GM12878 (cell line): ENCODE results near the gene RNF13. TPM values are rescaled to one million over a fixed set of nuclear protein-coding genes. Genes with fewer than 3 reads are reported as not detected.

Experiments
- ATAC-seq: fragments of 200-7000 bp; cut with Tn5 transposase; 3 replicates; pipeline ENCODE4 v1.9.1; 2020; ENCODE audit warnings: mild to moderate bottlenecking, moderate library complexity
- BruUV-seq: library from RNA; stranded (reverse); fragments of 400-500 nt; replicated peaks from 2 replicates; lab custom pipeline; 2021; lab: Mats Ljungman, UMichigan
- CTCF ChIA-PET: fragments of 300-600 bp; sonication (Branson Sonifier 250); formaldehyde crosslinking; extraction: SDS; loops from one replicate; lab custom pipeline; 2021; ENCODE audit warnings: inconsistent platforms; lab: Yijun Ruan, JAX
- POLR2A ChIA-PET: fragments of 350-600 bp; formaldehyde crosslinking; extraction: SDS; loops from one replicate; lab custom pipeline; 2021; ENCODE audit warnings: inconsistent platforms; lab: Charles Lee
- RAD21 ChIA-PET: fragments of 300-600 bp; sonication (Branson Sonifier 250); formaldehyde crosslinking; loops from one replicate; lab custom pipeline; 2023; ENCODE audit warnings: antibody characterized with exemption; ENCODE audit not compliant: unreplicated experiment; lab: Charles Lee
- SMC1A ChIA-PET: fragments of 300-600 bp; sonication (Branson Sonifier 250); formaldehyde crosslinking; loops from one replicate; lab custom pipeline; 2023; ENCODE audit not compliant: unreplicated experiment, uncharacterized antibody; lab: Charles Lee
- DNase-seq: peaks from one replicate; pipeline ENCODE4 v3.0.0-alpha.2; 2011; ENCODE audit warnings: low read depth, low spot score
- FAIRE-seq: peaks from 3 replicates; lab custom pipeline; 2011; peaks lifted over from hg19 to GRCh38; lab: Jason Lieb, UNC
- H2AFZ ChIP-seq: 2 replicates; pipeline ENCODE4 v1.6.0; 2011; ENCODE audit warnings: low read depth, low read length, control low read depth; ENCODE audit not compliant: control insufficient read depth
- H3K27ac ChIP-seq: 2 replicates; pipeline ENCODE4 v1.5.1; 2011; ENCODE audit warnings: control low read depth; ENCODE audit not compliant: control insufficient read depth, insufficient read depth
- H3K27me3 ChIP-seq, 2 experiments: replicated peaks in 1 of 2; 2 replicates each; pipeline versions ENCODE4 v1.6.0 to v1.6.1; 2011; ENCODE audit warnings: low read length in 1 of 2; ENCODE audit not compliant: control insufficient read depth in 2 of 2, insufficient read depth in 2 of 2
- H3K36me3 ChIP-seq, 2 experiments: 2 replicates each; pipeline ENCODE4 v1.5.1; 2011; ENCODE audit warnings: low read length in 1 of 2; ENCODE audit not compliant: control insufficient read depth in 2 of 2, insufficient read depth in 2 of 2
- H3K4me1 ChIP-seq: 2 replicates; pipeline ENCODE4 v1.6.1; 2011; ENCODE audit warnings: mild to moderate bottlenecking, low read length, moderate library complexity, mixed read lengths; ENCODE audit not compliant: control insufficient read depth, insufficient read depth
- H3K4me2 ChIP-seq: 2 replicates; pipeline ENCODE4 v1.6.0; 2011; ENCODE audit warnings: control low read depth; ENCODE audit not compliant: control insufficient read depth, insufficient read depth
- H3K4me3 ChIP-seq: fragments of 200-600 bp; sonication (generic); 2 replicates; pipeline ENCODE4 v1.5.1; 2016
- H3K79me2 ChIP-seq: 2 replicates; pipeline ENCODE4 v1.6.0; 2011; ENCODE audit warnings: low read length; ENCODE audit not compliant: control insufficient read depth, insufficient read depth
- H3K9ac ChIP-seq: 2 replicates; pipeline ENCODE4 v1.8.0; 2011; ENCODE audit warnings: low read length, control low read depth, mixed read lengths; ENCODE audit not compliant: control insufficient read depth, insufficient read depth
- H3K9me3 ChIP-seq: replicated peaks from 3 replicates; pipeline ENCODE4 v1.5.1; 2011; ENCODE audit warnings: mild to moderate bottlenecking, low read length; ENCODE audit not compliant: control insufficient read depth, insufficient read depth
- H4K20me1 ChIP-seq: 2 replicates; pipeline ENCODE4 v1.6.0; 2011; ENCODE audit not compliant: control insufficient read depth, insufficient read depth
- CUX1 ChIP-seq: IDR thresholded peaks from 2 replicates; pipeline ENCODE4 v1.6.1; 2012; ENCODE audit warnings: improper control_type of control experiment, low read depth, low read length; ENCODE audit not compliant: insufficient replicate concordance
- E4F1 ChIP-seq: fragments of 450-650 bp; IDR thresholded peaks from 2 replicates; pipeline ENCODE4 v1.6.1; 2018; ENCODE audit warnings: borderline replicate concordance, mild to moderate bottlenecking; ENCODE audit not compliant: partially characterized antibody
- ELK1 ChIP-seq: IDR thresholded peaks from 2 replicates; pipeline ENCODE4 v1.6.1; 2012; ENCODE audit warnings: low read depth, low read length, improper control_type of control experiment
- EP300 ChIP-seq, 2 experiments: fragments of 150-350 bp in 1 of 2; IDR thresholded peaks; 2 replicates each; pipeline ENCODE4 v1.6.1; 2011 to 2012; ENCODE audit warnings: low read depth in 2 of 2, low read length in 2 of 2, borderline replicate concordance in 1 of 2, improper control_type of control experiment in 1 of 2, inconsistent platforms in 1 of 2; ENCODE audit not compliant: control insufficient read depth in 1 of 2
- IKZF1 ChIP-seq: fragments of 450-650 bp; conservative IDR thresholded peaks from 2 replicates; pipeline ENCODE4 v1.6.1; 2017; ENCODE audit warnings: antibody characterized with exemption, mild to moderate bottlenecking
- MXI1 ChIP-seq: fragments of 150-350 bp; IDR thresholded peaks from 2 replicates; pipeline ENCODE4 v1.6.1; 2011; ENCODE audit warnings: low read depth, mild to moderate bottlenecking, inconsistent platforms, low read length, improper control_type of control experiment
- NR2C1 ChIP-seq: fragments of 450-650 bp; IDR thresholded peaks from 2 replicates; pipeline ENCODE4 v1.6.1; 2017; ENCODE audit warnings: antibody characterized with exemption, mild to moderate bottlenecking, moderate library complexity
- RB1 ChIP-seq: fragments of 450-650 bp; formaldehyde crosslinking; IDR thresholded peaks from 2 replicates; pipeline ENCODE4 v1.6.1; 2017; ENCODE audit warnings: mild to moderate bottlenecking, borderline replicate concordance
- WGBS: methylation state at CpG from one replicate; pipeline ENCODE4 v1.1.6; 2016; ENCODE audit warnings: low lambda C conversion rate; ENCODE audit not compliant: insufficient replicate concordance, insufficient coverage; ENCODE audit errors: missing lambda C conversion rate; 5-methylcytosine and 5-hydroxymethylcytosine counted together
- in situ Hi-C: fragments of 300-500 bp; cut with MboI; formaldehyde crosslinking; loops from 9 replicates; pipeline ENCODE4 v1.14.3; 2018; ENCODE audit warnings: mixed read lengths
- intact Hi-C: fragments of 100-400 bp; cut with micrococcal nuclease; formaldehyde crosslinking; loops from one replicate; pipeline ENCODE4 v1.14.2; 2022; ENCODE audit not compliant: unreplicated experiment
- polyA plus RNA-seq, 11 experiments: library from polyadenylated mRNA; depleted of rRNA in 4 of 11; unstranded in 6 of 11; stranded (reverse) in 5 of 11; fragments of >200 nt; fragmentation: Nextera tagmentation in 4 of 11; fragmentation: Illumina TruSeq in 1 of 11; extraction: Ambion mirVana in 4 of 11; extraction: Trizol in 1 of 11; gene quantifications; 1 replicate in 1 of 11; 2 replicates in 10 of 11; pipeline versions ENCODE4 v1.2.1 to v1.2.3, GENCODE V29; 2011 to 2016; ENCODE audit warnings: inconsistent platforms in 2 of 11, missing spikeins in 2 of 11, low read depth in 1 of 11
- total RNA-seq, 4 experiments: library from RNA; depleted of rRNA in 3 of 4; stranded (reverse); fragments of >200 nt in 3 of 4; fragmentation: Illumina TruSeq in 1 of 4; extraction: Trizol in 1 of 4; gene quantifications; 2 replicates each; pipeline versions ENCODE4 v1.2.1 to v1.2.3, GENCODE V29; 2013 to 2021
- TF ChIP-seq, protein P1 (sequence below): fragments of 450-650 bp; formaldehyde crosslinking; IDR thresholded peaks from 2 replicates; pipeline ENCODE4 v1.5.0; 2022; ENCODE audit warnings: mild to moderate bottlenecking, missing genetic modification characterization

RNF13 gene
- total and polyA plus RNA-seq, 10 of the 15 experiments (the other 5 are each of a cell fraction or from before 2014, with no cell fraction given): 18.9 to 73.4 (median 36.7) TPM

DNA sequence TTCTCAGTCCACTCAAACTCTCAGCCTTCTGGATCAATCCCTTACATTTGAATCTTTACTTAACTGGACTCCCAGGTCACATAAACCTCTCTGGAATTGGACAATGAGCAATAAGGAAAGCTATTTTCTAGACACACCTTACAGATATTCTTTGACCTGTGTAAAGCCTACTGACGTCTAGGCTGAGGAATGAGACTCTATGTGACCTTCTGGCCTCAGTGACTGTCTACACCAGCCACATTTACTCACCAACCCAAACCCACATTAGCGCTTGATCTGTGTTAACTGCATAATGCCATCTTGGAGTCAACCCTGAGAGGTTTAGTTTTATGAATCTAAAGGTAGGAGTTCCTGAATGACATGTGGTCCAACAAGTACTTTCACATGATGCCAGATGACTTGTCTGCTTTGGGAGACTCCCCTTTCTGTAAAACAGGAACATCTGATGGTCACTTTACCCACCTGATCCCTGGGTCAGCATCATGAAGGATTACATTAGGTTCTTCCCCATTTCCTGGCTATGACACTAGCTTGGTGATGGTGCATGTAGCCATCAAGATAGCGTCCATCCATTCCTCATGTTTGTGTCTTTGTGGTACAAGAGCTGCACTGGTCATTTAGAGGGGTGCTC lies 49.3 kb upstream of the RNF13 start:
- in situ Hi-C loops (no loop called here), intact Hi-C loops (no loop called here)
- H3K27ac ChIP-seq: no peak overlapping the region
- no peaks in the 10 kb centered on the region for H3K4me1 ChIP-seq
- BruUV-seq: no TSS peak
- peaks cover 0 to 7% of the 10 kb centered on the region in 2 experiments; a peak in 1 of 4 replicates for H3K27me3 ChIP-seq
- H3K9ac ChIP-seq: no peak overlapping the region
- DNase-seq (no peak), ATAC-seq (no peak), FAIRE-seq (no peak)
- no peaks in the 10 kb centered on the region for H3K36me3 ChIP-seq
- WGBS: 18% methylated on average over 3 of the region's 3 CpGs
- H3K4me3 ChIP-seq: no peak overlapping the region
- H3K9me3 ChIP-seq: no peaks in the 10 kb centered on the region
- no peaks in the 10 kb centered on the region for H4K20me1 ChIP-seq
- CTCF ChIA-PET: interaction anchor here (0.8 to 4.3 kb wide), 6 partner anchors 8 to 808 kb away, joined by 3 to 24 read pairs (median 4); partner anchors contain the start of gene COMMD2
- POLR2A ChIA-PET: no interaction called here
- SMC1A ChIA-PET: interaction anchor here (1.0 to 2.0 kb wide), 2 partner anchors 11 to 233 kb away, joined by 6 read pairs; partner anchors contain the start of gene COMMD2
- no peak overlapping the region for H3K4me2 ChIP-seq
- H2AFZ ChIP-seq: no peak overlapping the region
- no peaks in the 10 kb centered on the region for H3K79me2 ChIP-seq
- RAD21 ChIA-PET: interaction anchor here (0.5 to 1.9 kb wide), 3 partner anchors 16 to 46 kb away, joined by 3 to 7 read pairs (median 4); no protein-coding TSS in a partner anchor
- TF ChIP-seq, protein P1, sequence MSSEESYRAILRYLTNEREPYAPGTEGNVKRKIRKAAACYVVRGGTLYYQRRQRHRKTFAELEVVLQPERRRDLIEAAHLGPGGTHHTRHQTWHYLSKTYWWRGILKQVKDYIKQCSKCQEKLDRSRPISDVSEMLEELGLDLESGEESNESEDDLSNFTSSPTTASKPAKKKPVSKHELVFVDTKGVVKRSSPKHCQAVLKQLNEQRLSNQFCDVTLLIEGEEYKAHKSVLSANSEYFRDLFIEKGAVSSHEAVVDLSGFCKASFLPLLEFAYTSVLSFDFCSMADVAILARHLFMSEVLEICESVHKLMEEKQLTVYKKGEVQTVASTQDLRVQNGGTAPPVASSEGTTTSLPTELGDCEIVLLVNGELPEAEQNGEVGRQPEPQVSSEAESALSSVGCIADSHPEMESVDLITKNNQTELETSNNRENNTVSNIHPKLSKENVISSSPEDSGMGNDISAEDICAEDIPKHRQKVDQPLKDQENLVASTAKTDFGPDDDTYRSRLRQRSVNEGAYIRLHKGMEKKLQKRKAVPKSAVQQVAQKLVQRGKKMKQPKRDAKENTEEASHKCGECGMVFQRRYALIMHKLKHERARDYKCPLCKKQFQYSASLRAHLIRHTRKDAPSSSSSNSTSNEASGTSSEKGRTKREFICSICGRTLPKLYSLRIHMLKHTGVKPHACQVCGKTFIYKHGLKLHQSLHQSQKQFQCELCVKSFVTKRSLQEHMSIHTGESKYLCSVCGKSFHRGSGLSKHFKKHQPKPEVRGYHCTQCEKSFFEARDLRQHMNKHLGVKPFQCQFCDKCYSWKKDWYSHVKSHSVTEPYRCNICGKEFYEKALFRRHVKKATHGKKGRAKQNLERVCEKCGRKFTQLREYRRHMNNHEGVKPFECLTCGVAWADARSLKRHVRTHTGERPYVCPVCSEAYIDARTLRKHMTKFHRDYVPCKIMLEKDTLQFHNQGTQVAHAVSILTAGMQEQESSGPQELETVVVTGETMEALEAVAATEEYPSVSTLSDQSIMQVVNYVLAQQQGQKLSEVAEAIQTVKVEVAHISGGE (CRISPR knock-in tag): no peak
- TF ChIP-seq CUX1 (no peak), IKZF1 (no peak), EP300 (IDR thresholded peaks at IDR 0.05; ENCODE audit: borderline replicate concordance in 1 of 2, control insufficient read depth in 1 of 2, low read depth in 2 of 2, low read length in 2 of 2) (no peak), RB1 (no peak), NR2C1 (no peak), ELK1 (no peak), E4F1 (no peak), MXI1 (no peak)
